GM12801 (cell line): ENCODE measurements around the gene PLA2G12A.

Source experiments
- TF ChIP-seq, protein P1 (sequence below): IDR thresholded peaks from one replicate; pipeline ENCODE4 v1.5.1; 2011; ENCODE audit warnings: control low read depth; ENCODE audit not compliant: insufficient read length; ENCODE audit errors: extremely low read depth

Gene PLA2G12A

DNA sequence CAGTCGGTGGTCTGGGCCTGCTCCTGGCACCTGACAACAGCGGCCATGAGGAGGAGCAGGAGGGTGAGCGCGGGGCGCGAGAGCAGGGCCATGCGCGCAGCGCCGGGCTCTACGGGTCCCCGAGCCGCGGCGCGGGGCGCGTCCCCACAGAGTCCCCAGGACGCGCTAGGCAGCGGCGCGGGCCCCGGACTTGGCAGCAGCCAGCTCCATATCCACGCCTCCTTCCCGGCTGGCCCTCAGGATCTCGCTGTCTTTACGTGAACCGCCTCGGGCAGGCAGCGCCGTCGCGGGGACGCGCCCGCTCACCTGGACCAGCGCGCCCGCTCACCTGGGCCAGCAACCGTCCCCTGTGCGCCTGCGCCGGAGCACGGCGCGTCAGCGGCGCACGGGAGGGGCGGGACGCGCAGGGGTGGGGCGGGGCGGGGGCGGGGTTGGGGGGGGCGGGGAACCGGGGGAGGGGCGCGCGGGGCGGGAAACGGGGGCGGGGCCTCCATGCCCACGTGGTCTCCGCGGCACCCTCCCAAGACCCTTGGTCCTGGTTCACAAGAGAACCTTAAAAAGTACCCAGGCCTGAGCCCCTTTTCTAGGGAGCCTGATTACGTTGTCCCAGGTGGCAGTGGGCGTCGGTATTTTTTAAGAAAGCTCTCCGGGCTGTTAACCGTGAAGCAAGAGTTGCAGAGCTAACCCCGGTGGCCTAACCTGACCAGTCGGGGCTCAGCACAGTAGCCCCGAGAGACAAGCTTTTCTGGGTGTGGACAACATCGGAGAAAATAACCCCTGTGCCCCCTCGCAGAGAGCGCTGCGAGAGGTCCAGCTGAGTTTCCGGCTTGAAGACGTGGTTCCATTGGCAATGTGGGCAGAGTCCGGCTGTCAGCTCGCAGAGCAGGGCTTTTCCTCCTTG lies at the start of gene PLA2G12A:
Gene PLA2G12A, minus strand, starts transcription at position 353 of the 901 bp plus-strand sequence. Its CDS starts 261 bp downstream, at position 92.
- TF ChIP-seq, protein P1, sequence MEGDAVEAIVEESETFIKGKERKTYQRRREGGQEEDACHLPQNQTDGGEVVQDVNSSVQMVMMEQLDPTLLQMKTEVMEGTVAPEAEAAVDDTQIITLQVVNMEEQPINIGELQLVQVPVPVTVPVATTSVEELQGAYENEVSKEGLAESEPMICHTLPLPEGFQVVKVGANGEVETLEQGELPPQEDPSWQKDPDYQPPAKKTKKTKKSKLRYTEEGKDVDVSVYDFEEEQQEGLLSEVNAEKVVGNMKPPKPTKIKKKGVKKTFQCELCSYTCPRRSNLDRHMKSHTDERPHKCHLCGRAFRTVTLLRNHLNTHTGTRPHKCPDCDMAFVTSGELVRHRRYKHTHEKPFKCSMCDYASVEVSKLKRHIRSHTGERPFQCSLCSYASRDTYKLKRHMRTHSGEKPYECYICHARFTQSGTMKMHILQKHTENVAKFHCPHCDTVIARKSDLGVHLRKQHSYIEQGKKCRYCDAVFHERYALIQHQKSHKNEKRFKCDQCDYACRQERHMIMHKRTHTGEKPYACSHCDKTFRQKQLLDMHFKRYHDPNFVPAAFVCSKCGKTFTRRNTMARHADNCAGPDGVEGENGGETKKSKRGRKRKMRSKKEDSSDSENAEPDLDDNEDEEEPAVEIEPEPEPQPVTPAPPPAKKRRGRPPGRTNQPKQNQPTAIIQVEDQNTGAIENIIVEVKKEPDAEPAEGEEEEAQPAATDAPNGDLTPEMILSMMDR: no peak

GRCh38 chr4:109764789-109765402 lies 35.0 kb upstream of the PLA2G12A start:
- TF ChIP-seq, protein P1: no peak

DNA sequence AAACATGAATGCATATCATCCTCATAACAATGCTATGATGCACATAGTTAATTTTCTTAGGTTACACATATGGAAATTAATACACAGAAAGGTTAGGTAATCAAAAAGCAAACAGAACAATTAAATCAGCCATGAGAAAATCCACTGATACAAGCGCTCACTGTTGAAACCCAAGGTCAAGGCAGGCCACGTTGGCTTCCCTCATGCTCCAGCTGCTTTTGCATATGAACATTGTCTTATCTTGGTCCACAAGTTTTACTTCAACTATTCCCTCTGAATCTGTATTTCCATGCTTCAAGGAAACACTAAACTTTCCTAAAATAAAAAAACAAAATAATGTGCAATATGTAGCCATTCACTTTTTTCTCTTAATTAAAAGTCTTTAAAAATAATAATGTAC lies 34.5 kb upstream of the PLA2G12A start:
- TF ChIP-seq, protein P1: no peak

DNA sequence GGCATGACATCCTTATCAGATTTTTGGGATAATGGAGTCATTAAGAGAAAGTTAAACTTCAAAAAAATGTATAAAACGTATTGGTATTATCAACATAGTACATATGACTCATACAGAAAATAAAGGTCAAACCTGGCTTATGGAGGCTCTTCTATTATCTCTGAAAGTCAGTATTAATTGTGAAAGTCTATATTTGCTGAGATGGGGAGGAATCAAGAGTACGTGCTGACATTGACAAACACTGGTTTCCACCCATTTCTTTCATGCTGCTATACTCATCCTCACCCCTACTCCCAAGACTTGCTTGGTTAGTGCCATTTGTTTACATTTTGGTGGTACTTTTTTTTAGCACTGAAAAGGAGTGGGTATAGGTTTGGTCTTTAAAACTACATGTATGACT lies 30.8 kb upstream of the PLA2G12A start:
- TF ChIP-seq, protein P1: no peak

- TF ChIP-seq, protein P1: no peak
Observed at GRCh38 chr4:109755656-109756055, 25.8 kb upstream of the PLA2G12A start.

DNA sequence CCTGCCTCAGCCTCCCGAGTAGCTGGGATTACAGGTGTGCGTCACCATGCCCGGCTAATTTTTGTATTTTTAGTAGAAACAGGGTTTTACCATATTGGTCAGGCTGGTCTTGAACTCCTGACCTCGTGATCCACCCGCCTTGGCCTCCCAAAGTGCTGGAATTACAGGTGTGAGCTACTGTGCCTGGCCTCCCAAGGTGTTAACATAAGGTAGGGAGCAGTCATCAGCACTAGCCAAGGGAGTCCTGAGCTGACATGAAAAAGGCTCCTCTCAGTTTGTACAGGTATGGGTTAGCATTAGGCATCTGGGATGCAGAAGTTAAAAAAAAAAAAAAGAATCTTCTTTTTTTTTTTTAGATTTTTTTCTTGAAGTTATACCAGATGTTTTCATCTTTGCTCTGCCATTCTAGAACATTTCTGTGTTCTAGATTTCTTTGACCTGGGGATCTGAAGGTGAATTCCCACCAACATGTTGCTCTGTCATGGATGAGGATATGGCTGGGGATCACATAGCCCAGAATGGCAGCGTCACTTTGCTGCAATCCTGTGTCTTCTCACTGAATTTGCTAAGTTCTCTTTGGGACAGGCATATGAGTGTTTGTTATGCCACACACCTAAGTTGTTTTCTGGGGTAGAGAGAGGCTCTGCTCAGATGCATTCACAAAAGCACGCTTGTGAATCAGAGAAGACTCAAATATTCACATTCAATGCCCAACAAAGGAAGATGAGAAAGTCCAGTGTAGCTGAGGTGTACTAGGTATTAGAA lies 24.4 kb upstream of the PLA2G12A start:
- TF ChIP-seq, protein P1: no peak

- TF ChIP-seq, protein P1: no peak
Observed at GRCh38 chr4:109752525-109752924, 22.7 kb upstream of the PLA2G12A start.
